ENCODE results near the gene FEM1C.

DNA sequence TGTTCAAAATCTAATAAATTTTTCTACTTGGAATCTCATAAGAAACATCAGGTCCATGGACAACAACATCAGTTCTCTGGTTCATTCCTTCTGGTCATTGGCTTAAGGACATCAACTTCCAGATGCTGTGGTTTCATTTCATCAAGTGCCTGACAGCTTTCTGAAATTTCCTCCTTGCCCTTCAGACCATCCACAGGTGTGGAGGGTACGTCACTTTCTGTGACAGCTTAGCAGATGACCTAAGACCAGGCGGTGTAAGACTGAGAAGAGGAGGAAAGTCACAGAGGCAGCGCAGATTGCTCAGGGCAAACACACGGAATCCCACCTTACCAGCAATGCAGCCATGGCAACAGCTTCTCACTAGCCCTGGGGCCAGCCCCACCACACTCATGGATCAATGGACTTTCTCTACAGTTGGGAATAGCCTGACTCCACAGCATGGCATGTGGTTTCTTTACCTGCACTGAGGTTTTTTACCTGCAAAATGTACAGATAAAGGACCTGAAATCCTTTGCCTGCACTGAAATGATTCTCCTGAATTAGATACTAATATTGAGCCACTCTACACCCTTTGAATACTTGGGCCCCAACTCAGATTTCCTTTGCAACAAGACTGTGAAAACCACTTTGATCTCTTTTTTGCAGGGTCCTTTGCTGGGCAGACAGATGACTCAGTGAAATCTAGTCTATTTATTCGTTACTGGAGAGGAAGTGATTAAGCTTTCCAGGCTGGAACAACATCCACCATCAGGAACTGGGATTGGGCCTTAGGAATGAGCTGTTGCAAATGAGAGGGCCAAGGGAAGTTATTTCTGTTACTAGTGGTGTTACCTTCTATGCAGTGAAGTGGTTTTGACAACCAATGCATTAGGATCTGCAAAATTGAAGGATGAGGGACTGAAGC is 30.8 kb upstream of the FEM1C start:
- TF ChIP-seq, protein P1, sequence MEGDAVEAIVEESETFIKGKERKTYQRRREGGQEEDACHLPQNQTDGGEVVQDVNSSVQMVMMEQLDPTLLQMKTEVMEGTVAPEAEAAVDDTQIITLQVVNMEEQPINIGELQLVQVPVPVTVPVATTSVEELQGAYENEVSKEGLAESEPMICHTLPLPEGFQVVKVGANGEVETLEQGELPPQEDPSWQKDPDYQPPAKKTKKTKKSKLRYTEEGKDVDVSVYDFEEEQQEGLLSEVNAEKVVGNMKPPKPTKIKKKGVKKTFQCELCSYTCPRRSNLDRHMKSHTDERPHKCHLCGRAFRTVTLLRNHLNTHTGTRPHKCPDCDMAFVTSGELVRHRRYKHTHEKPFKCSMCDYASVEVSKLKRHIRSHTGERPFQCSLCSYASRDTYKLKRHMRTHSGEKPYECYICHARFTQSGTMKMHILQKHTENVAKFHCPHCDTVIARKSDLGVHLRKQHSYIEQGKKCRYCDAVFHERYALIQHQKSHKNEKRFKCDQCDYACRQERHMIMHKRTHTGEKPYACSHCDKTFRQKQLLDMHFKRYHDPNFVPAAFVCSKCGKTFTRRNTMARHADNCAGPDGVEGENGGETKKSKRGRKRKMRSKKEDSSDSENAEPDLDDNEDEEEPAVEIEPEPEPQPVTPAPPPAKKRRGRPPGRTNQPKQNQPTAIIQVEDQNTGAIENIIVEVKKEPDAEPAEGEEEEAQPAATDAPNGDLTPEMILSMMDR (IDR thresholded peaks at IDR 0.05): no peak
- no peak for TF ChIP-seq POLR2A (IDR thresholded peaks at IDR 0.05)
